Lung microvascular endothelial cell (primary cell): ENCODE data around the gene TTC13. TPM values are rescaled to one million over a fixed set of nuclear protein-coding genes. Genes with fewer than 3 reads are reported as not detected.

Experiments used
- DNase-seq, 2 donors: peaks; one replicate each; pipeline versions ENCODE4 v3.0.0 to v3.0.0-alpha.2; 2010; ENCODE audit warnings: low read depth in 2 of 2
- total RNA-seq: library from RNA; depleted of rRNA; stranded (reverse); fragments of >200 nt; gene quantifications from 2 replicates; pipeline ENCODE4 v1.2.1, GENCODE V29; 2014

The TTC13 gene
- total RNA-seq, 1 donor from 2014 or later = 9.7 TPM

- DNase-seq = peak in 1 of 2 donors; percentile 10
Measured at GRCh38 chr1:230909974-230910754, 68.5 kb downstream of the TTC13 start.

GRCh38 chr1:230907472-230908205 lies 71.0 kb downstream of the TTC13 start:
- no peak for DNase-seq

- peak in 1 of 2 donors; percentile 57 for DNase-seq
Measured at GRCh38 chr1:230906226-230906625, 72.4 kb downstream of the TTC13 start.

GRCh38 chr1:230905733-230906132 lies 72.9 kb downstream of the TTC13 start:
- peak; percentile 68 to 88 for DNase-seq

GRCh38 chr1:230902349-230902923 lies 76.2 kb downstream of the TTC13 start:
- no peak for DNase-seq

- DNase-seq = no peak
Measured at GRCh38 chr1:230901671-230902070, 77.0 kb downstream of the TTC13 start.

GRCh38 chr1:230900984-230901383 lies 77.7 kb downstream of the TTC13 start:
- DNase-seq = no peak

- DNase-seq = no peak
Measured at GRCh38 chr1:230899841-230900251, 78.8 kb downstream of the TTC13 start.

GRCh38 chr1:230898748-230899147 lies 79.9 kb downstream of the TTC13 start:
- DNase-seq = no peak

- DNase-seq = no peak
Measured at GRCh38 chr1:230898144-230898543, 80.5 kb downstream of the TTC13 start.

- DNase-seq = no peak
Measured at GRCh38 chr1:230896779-230897178, 81.9 kb downstream of the TTC13 start.

- no peak for DNase-seq
Measured at GRCh38 chr1:230895452-230895851, 83.2 kb downstream of the TTC13 start.

GRCh38 chr1:230894664-230895063 lies 84.0 kb downstream of the TTC13 start:
- no peak for DNase-seq

- no peak for DNase-seq
Measured at GRCh38 chr1:230894032-230894431, 84.6 kb downstream of the TTC13 start.

GRCh38 chr1:230892018-230892491 lies 86.6 kb downstream of the TTC13 start:
- no peak for DNase-seq

GRCh38 chr1:230891413-230891812 lies 87.2 kb downstream of the TTC13 start:
- DNase-seq = no peak

- DNase-seq = no peak
Measured at GRCh38 chr1:230884646-230885045, 94.0 kb downstream of the TTC13 start.

GRCh38 chr1:230883967-230884366 lies 94.7 kb downstream of the TTC13 start:
- DNase-seq = no peak

GRCh38 chr1:230879778-230880177 lies 98.9 kb downstream of the TTC13 start:
- no peak for DNase-seq

GRCh38 chr1:230878591-230878990 lies 100.1 kb downstream of the TTC13 start:
- no peak for DNase-seq

GRCh38 chr1:230877924-230878590 lies 100.6 kb downstream of the TTC13 start:
- DNase-seq = no peak
